Endothelial cell of umbilical vein (primary cell): ENCODE results near the gene HSH2D. TPM values are rescaled to one million over a fixed set of nuclear protein-coding genes. Genes with fewer than 3 reads are reported as not detected.

Experiments used
- BruUV-seq: library from RNA; stranded (reverse); fragments of 400-500 nt; replicated peaks from 2 replicates; lab custom pipeline; 2021; lab: Mats Ljungman, UMichigan
- CTCF ChIA-PET: fragments of 300-600, 350-600 bp; sonication (Branson Sonifier 250); formaldehyde crosslinking; loops from one replicate; lab custom pipeline; 2021; ENCODE audit warnings: antibody characterized with exemption, inconsistent platforms; lab: Charles Lee
- POLR2A ChIA-PET: fragments of 300-600, 350-600 bp; sonication (Branson Sonifier 250); formaldehyde crosslinking; loops from one replicate; lab custom pipeline; 2021; ENCODE audit warnings: antibody characterized with exemption, inconsistent platforms; lab: Charles Lee
- DNase-seq: peaks from one replicate; pipeline ENCODE4 v3.0.0-alpha.2; 2011; ENCODE audit warnings: low read depth, low spot score
- FAIRE-seq: peaks from 2 replicates; lab custom pipeline; 2011; peaks lifted over from hg19 to GRCh38; lab: Jason Lieb, UNC
- H2AFZ ChIP-seq: 2 replicates; pipeline ENCODE4 v1.6.0; 2012; ENCODE audit warnings: low read depth, low read length, control low read depth, inconsistent platforms
- H3K27ac ChIP-seq: 2 replicates; pipeline ENCODE4 v1.5.1; 2011; ENCODE audit warnings: low read depth, mild to moderate bottlenecking, control low read depth, low read length, moderate library complexity; ENCODE audit not compliant: insufficient read depth
- H3K27me3 ChIP-seq, 2 experiments: 2 replicates each; pipeline versions ENCODE4 v1.6.0 to v1.6.1; 2011; ENCODE audit warnings: low read length in 2 of 2, mixed read lengths in 1 of 2; ENCODE audit not compliant: control insufficient read depth in 2 of 2, insufficient read depth in 2 of 2
- H3K36me3 ChIP-seq, 2 experiments: 2 replicates in 1 of 2; 3 replicates in 1 of 2; pipeline ENCODE4 v1.5.1; 2011; ENCODE audit warnings: low read length in 2 of 2, mild to moderate bottlenecking in 1 of 2, moderate library complexity in 1 of 2; ENCODE audit not compliant: control insufficient read depth in 2 of 2, insufficient read depth in 2 of 2; ENCODE audit errors: extremely low read depth in 1 of 2
- H3K4me1 ChIP-seq: 3 replicates; pipeline ENCODE4 v1.5.1; 2011; ENCODE audit warnings: mild to moderate bottlenecking, low read length; ENCODE audit not compliant: control insufficient read depth, insufficient read depth; ENCODE audit errors: extremely low read depth
- H3K4me2 ChIP-seq: 2 replicates; pipeline ENCODE4 v1.6.1; 2011; ENCODE audit warnings: low read length, control low read depth, mixed read lengths; ENCODE audit not compliant: insufficient read depth
- H3K4me3 ChIP-seq, 3 experiments: fragments of 200-600 bp in 1 of 3; sonication (generic), shearing (Covaris generic) in 1 of 3; replicated peaks in 1 of 3; 2 replicates each; pipeline ENCODE4 v1.5.1; 2011 to 2016; ENCODE audit warnings: control low read depth in 3 of 3, low read length in 3 of 3, mild to moderate bottlenecking in 2 of 3, inconsistent platforms in 1 of 3, low read depth in 1 of 3, moderate library complexity in 1 of 3; ENCODE audit not compliant: insufficient read depth in 1 of 3
- H3K79me2 ChIP-seq: 2 replicates; pipeline ENCODE4 v1.6.0; 2012; ENCODE audit warnings: low read length, inconsistent platforms; ENCODE audit not compliant: control insufficient read depth, insufficient read depth
- H3K9ac ChIP-seq: replicated peaks from 2 replicates; pipeline ENCODE3; 2011; ENCODE audit warnings: low read length, control low read depth; ENCODE audit not compliant: insufficient read depth; ENCODE audit errors: extremely low read depth
- H3K9me1 ChIP-seq: replicated peaks from 3 replicates; pipeline ENCODE4 v1.6.0; 2011; ENCODE audit warnings: mild to moderate bottlenecking, low read length; ENCODE audit not compliant: control insufficient read depth, insufficient read depth; ENCODE audit errors: extremely low read depth
- H3K9me3 ChIP-seq: replicated peaks from 2 replicates; pipeline ENCODE4 v1.5.1; 2012; ENCODE audit warnings: low read length, inconsistent platforms; ENCODE audit not compliant: control insufficient read depth, insufficient read depth
- H4K20me1 ChIP-seq: replicated peaks from 2 replicates; pipeline ENCODE3; 2011; ENCODE audit warnings: mild to moderate bottlenecking, low read length; ENCODE audit not compliant: control insufficient read depth, insufficient read depth; ENCODE audit errors: extremely low read depth
- EZH2 ChIP-seq: IDR thresholded peaks from 2 replicates; pipeline ENCODE4 v1.6.1; 2012; ENCODE audit warnings: borderline replicate concordance, low read depth, mild to moderate bottlenecking, moderate library complexity, low read length, inconsistent platforms; ENCODE audit not compliant: severe bottlenecking
- FOS ChIP-seq: IDR thresholded peaks from 2 replicates; pipeline ENCODE4 v1.6.1; 2011; ENCODE audit warnings: mild to moderate bottlenecking, low read length, moderate library complexity, borderline replicate concordance; ENCODE audit not compliant: insufficient read depth
- GATA2 ChIP-seq: IDR thresholded peaks from 2 replicates; pipeline ENCODE4 v1.7.0; 2011; ENCODE audit warnings: low read depth, mild to moderate bottlenecking, moderate library complexity, mixed read lengths, low read length; ENCODE audit not compliant: insufficient read length, insufficient read depth
- JUN ChIP-seq: IDR thresholded peaks from 2 replicates; pipeline ENCODE4 v1.6.1; 2011; ENCODE audit warnings: borderline replicate concordance, low read depth; ENCODE audit not compliant: insufficient read length, insufficient read depth
- MYC ChIP-seq: IDR thresholded peaks from one replicate; pipeline ENCODE4 v1.6.1; 2011; ENCODE audit warnings: mild to moderate bottlenecking, low read depth, low read length
- POLR2A ChIP-seq: IDR thresholded peaks from 2 replicates; pipeline ENCODE4 v1.6.1; 2012; ENCODE audit warnings: low read depth, mild to moderate bottlenecking, control low read depth, low read length
- POLR2AphosphoS5 ChIP-seq: IDR thresholded peaks from 2 replicates; pipeline ENCODE4 v1.6.1; 2012; ENCODE audit warnings: low read depth, mild to moderate bottlenecking, control low read depth, low read length, moderate library complexity; ENCODE audit not compliant: insufficient read depth
- dilution Hi-C: fragments of 300-500 bp; cut with MboI; formaldehyde crosslinking; loops from one replicate; pipeline ENCODE4 v1.15.0; 2019; ENCODE audit warnings: low sequenced_read_pairs; ENCODE audit not compliant: extremely low pct_ligation_motif_present
- intact Hi-C: fragments of 100-400 bp; cut with micrococcal nuclease; formaldehyde crosslinking; loops from one replicate; pipeline ENCODE4 v1.10.0; 2022
- polyA plus RNA-seq, 4 experiments: library from polyadenylated mRNA; depleted of rRNA in 3 of 4; stranded (reverse) in 3 of 4; unstranded in 1 of 4; fragments of >200 nt; gene quantifications; 2 replicates each; pipeline versions ENCODE4 v1.2.1 to v1.2.3, GENCODE V29; 2011 to 2012; ENCODE audit warnings: missing spikeins in 1 of 4
- total RNA-seq: library from RNA; stranded (reverse); gene quantifications from 2 replicates; pipeline ENCODE4 v1.2.3, GENCODE V29; 2021
- TF ChIP-seq, protein P1 (sequence below): IDR thresholded peaks from 2 replicates; pipeline ENCODE4 v1.6.1; 2011; ENCODE audit not compliant: insufficient read depth, insufficient read length
- TF ChIP-seq, protein P2 (sequence below), 2 donors: IDR thresholded peaks; 1 replicate in 1 of 2; 2 replicates in 1 of 2; pipeline ENCODE4 v1.5.1; 2011; ENCODE audit warnings: low read length in 2 of 2, mild to moderate bottlenecking in 2 of 2, moderate library complexity in 2 of 2, control low read depth in 1 of 2, inconsistent platforms in 1 of 2, low read depth in 1 of 2; ENCODE audit not compliant: insufficient read depth in 1 of 2; ENCODE audit errors: extremely low read depth in 1 of 2

Gene HSH2D
- total and polyA plus RNA-seq, 2 donors (not counting 3 experiments of a cell fraction or from before 2014, with no cell fraction given): not detected

DNA sequence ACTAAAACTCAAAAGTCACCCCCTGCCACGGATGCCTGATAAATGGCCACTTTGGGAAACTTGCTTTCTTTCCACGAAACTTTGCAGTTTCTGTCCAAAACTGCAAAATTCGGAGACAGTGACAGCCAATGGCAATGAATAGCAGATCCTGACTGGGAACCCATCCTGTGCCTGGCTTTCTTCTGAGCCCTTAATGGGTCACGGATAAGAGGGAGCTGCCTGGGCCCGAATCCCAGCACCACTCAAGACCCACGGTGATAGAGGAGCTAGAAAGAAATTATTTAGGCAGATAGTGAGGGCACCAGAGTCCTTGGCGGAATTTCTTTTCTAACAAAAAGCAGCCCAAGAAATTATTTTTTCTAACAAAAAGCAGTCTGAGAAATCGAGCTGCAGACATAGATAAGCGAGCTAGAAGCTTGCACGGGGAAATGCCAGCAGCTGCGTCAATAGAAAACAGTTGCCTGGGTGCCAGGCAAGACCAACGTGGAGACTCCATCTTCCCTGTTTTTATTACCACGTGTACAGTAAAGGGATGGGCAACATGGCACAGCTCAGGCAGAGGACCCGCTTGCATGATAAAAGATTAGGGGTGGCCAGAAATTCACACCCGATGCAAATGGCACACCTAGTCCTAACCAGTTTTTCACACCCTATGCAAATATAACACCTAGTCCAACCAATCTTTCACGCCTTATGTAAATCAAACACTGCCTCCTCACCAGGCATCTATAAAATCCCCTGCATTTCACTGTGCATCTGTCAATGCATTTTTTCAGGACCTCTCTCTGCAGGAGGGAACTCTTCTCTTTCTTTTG lies 7.1 kb upstream of the HSH2D start:
- Histone ChIP-seq H4K20me1 (no peaks in the 10 kb centered on the region), H3K27me3 (no peaks in the 10 kb centered on the region), H2AFZ (no peak overlapping the region), H3K36me3 (peaks cover 7 to 16% of the 10 kb centered on the region in 2 experiments), H3K9me1 (no peaks in the 10 kb centered on the region), H3K27ac (no peak overlapping the region), H3K4me2 (no peak overlapping the region), H3K4me1 (no peaks in the 10 kb centered on the region), H3K79me2 (no peaks in the 10 kb centered on the region), H3K9me3 (no peaks in the 10 kb centered on the region), H3K9ac (no peak overlapping the region), H3K4me3 (no peak overlapping the region)
- POLR2A ChIA-PET: no interaction called here
- FAIRE-seq: no peak
- CTCF ChIA-PET: no interaction called here
- no TSS peak for BruUV-seq
- dilution Hi-C loops (no loop called here), intact Hi-C loops (no loop called here)
- TF ChIP-seq POLR2A (no peak), JUN (no peak), MYC (no peak), FOS (no peak), GATA2 (no peak), EZH2 (no peak), POLR2AphosphoS5 (no peak)
- TF ChIP-seq, protein P1, sequence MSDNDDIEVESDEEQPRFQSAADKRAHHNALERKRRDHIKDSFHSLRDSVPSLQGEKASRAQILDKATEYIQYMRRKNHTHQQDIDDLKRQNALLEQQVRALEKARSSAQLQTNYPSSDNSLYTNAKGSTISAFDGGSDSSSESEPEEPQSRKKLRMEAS: no peak
- TF ChIP-seq, protein P2, sequence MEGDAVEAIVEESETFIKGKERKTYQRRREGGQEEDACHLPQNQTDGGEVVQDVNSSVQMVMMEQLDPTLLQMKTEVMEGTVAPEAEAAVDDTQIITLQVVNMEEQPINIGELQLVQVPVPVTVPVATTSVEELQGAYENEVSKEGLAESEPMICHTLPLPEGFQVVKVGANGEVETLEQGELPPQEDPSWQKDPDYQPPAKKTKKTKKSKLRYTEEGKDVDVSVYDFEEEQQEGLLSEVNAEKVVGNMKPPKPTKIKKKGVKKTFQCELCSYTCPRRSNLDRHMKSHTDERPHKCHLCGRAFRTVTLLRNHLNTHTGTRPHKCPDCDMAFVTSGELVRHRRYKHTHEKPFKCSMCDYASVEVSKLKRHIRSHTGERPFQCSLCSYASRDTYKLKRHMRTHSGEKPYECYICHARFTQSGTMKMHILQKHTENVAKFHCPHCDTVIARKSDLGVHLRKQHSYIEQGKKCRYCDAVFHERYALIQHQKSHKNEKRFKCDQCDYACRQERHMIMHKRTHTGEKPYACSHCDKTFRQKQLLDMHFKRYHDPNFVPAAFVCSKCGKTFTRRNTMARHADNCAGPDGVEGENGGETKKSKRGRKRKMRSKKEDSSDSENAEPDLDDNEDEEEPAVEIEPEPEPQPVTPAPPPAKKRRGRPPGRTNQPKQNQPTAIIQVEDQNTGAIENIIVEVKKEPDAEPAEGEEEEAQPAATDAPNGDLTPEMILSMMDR (IDR thresholded peaks at IDR 0.05; ENCODE audit: extremely low read depth in 1 of 2, insufficient read depth in 1 of 2, low read depth in 1 of 2, low read length in 2 of 2): no peak
- DNase-seq: no peak
